ENCODE results near the gene CEPT1.

CEPT1 gene

GRCh38 chr1:111216751-111217150 is 76.7 kb downstream of the CEPT1 start:
- Histone ChIP-seq H3K36me3 (replicated peaks) (no peaks in the 10 kb centered on the region), H3K27ac (no peak overlapping the region), H3K4me3 (ENCODE audit: low read depth, low read length) (no peak overlapping the region), H3K27me3 (replicated peaks) (no peaks in the 10 kb centered on the region)
- in situ Hi-C loops (cut with HindIII; ENCODE audit: low pct_ligation_motif_present, low sequenced_read_pairs): loop anchor here (25.0 kb wide), 1 partner anchor 196 kb away; no protein-coding TSS in a partner anchor
- DNase-seq: no peak
- TF ChIP-seq CTCF (IDR thresholded peaks at IDR 0.05; ENCODE audit: low read depth, low read length, missing control alignments): no peak

- no peak for DNase-seq
- Histone ChIP-seq H3K36me3 (replicated peaks) (no peaks in the 10 kb centered on the region), H3K27ac (no peak overlapping the region), H3K27me3 (replicated peaks) (no peaks in the 10 kb centered on the region), H3K4me3 (ENCODE audit: low read depth, low read length) (no peak overlapping the region)
- no peak for TF ChIP-seq CTCF (IDR thresholded peaks at IDR 0.05; ENCODE audit: low read depth, low read length, missing control alignments)
- in situ Hi-C loops (cut with HindIII; ENCODE audit: low pct_ligation_motif_present, low sequenced_read_pairs): loop anchor here (25.0 kb wide), 1 partner anchor 195 kb away; no protein-coding TSS in a partner anchor
These were observed 77.3 kb downstream of the CEPT1 start for GRCh38 chr1:111217183-111217910.

- no peak for DNase-seq
- in situ Hi-C loops (cut with HindIII; ENCODE audit: low pct_ligation_motif_present, low sequenced_read_pairs): loop anchor here (25.0 kb wide), 1 partner anchor 193 kb away; no protein-coding TSS in a partner anchor
- no peaks in the 10 kb centered on the region for H3K36me3 ChIP-seq (replicated peaks)
- no peak for TF ChIP-seq CTCF (IDR thresholded peaks at IDR 0.05; ENCODE audit: low read depth, low read length, missing control alignments)
- no peak overlapping the region for H3K4me3 ChIP-seq (ENCODE audit: low read depth, low read length)
- no peak overlapping the region for H3K27ac ChIP-seq
- no peaks in the 10 kb centered on the region for H3K27me3 ChIP-seq (replicated peaks)
These were observed 78.9 kb downstream of the CEPT1 start for GRCh38 chr1:111218701-111219556.

GRCh38 chr1:111219557-111220286 is 79.7 kb downstream of the CEPT1 start:
- Histone ChIP-seq H3K36me3 (replicated peaks) (no peaks in the 10 kb centered on the region), H3K27me3 (replicated peaks) (no peaks in the 10 kb centered on the region), H3K4me3 (ENCODE audit: low read depth, low read length) (no peak overlapping the region), H3K27ac (no peak overlapping the region)
- TF ChIP-seq CTCF (IDR thresholded peaks at IDR 0.05; ENCODE audit: low read depth, low read length, missing control alignments): no peak
- DNase-seq: no peak
- in situ Hi-C loops (cut with HindIII; ENCODE audit: low pct_ligation_motif_present, low sequenced_read_pairs): loop anchor here (25.0 kb wide), 1 partner anchor 193 kb away; no protein-coding TSS in a partner anchor

- in situ Hi-C loops (cut with HindIII; ENCODE audit: low pct_ligation_motif_present, low sequenced_read_pairs): loop anchor here (25.0 kb wide), 1 partner anchor 192 kb away; no protein-coding TSS in a partner anchor
- no peak for DNase-seq
- TF ChIP-seq CTCF (IDR thresholded peaks at IDR 0.05; ENCODE audit: low read depth, low read length, missing control alignments): no peak
- Histone ChIP-seq H3K27me3 (replicated peaks) (no peaks in the 10 kb centered on the region), H3K27ac (no peak overlapping the region), H3K36me3 (replicated peaks) (no peaks in the 10 kb centered on the region), H3K4me3 (ENCODE audit: low read depth, low read length) (no peak overlapping the region)
These were observed 80.4 kb downstream of the CEPT1 start for GRCh38 chr1:111220302-111220890.

Data from brain microvascular endothelial cell (primary cell).